Vagina (tissue), 2 donors: Measurements from ENCODE around the gene ARSB. TPM values are rescaled to one million over a fixed set of nuclear protein-coding genes. Genes with fewer than 3 reads are reported as not detected.

Experiments used
- DNase-seq, 2 donors: peaks; one replicate each; pipeline ENCODE4 v3.0.0-alpha.2; 2017; ENCODE audit errors: extremely low spot score in 2 of 2
- H3K27ac ChIP-seq: fragments of 200-600 bp; sonication (generic); one replicate; pipeline ENCODE4 v1.5.1; 2019
- H3K27me3 ChIP-seq: fragments of 200-600 bp; sonication (generic); one replicate; pipeline ENCODE4 v1.5.1; 2019
- H3K36me3 ChIP-seq, 2 donors: fragments of 200-600 bp; sonication (generic); one replicate each; pipeline ENCODE4 v1.5.1; 2017 to 2019
- H3K4me1 ChIP-seq: fragments of 200-600 bp; sonication (generic); one replicate; pipeline ENCODE4 v1.5.1; 2019
- H3K4me3 ChIP-seq, 2 donors: fragments of 200-600 bp; sonication (generic); 1 replicate in 1 of 2; 2 replicates in 1 of 2; pipeline ENCODE4 v1.5.1; 2016 to 2019
- H3K9me3 ChIP-seq: fragments of 200-600 bp; sonication (generic); one replicate; pipeline ENCODE4 v1.5.1; 2019
- POLR2A ChIP-seq, 2 donors: fragments of 450-650 bp; IDR thresholded peaks; one replicate each; pipeline ENCODE4 v1.6.1; 2017; ENCODE audit warnings: antibody characterized with exemption in 2 of 2, mild to moderate bottlenecking in 2 of 2, moderate library complexity in 2 of 2
- POLR2AphosphoS5 ChIP-seq, 2 donors: sonication (generic); formaldehyde crosslinking; IDR thresholded peaks; one replicate each; pipeline ENCODE4 v1.9.0; 2017; ENCODE audit warnings: antibody characterized with exemption in 2 of 2, mild to moderate bottlenecking in 2 of 2, low read depth in 1 of 2; ENCODE audit not compliant: insufficient read depth in 1 of 2
- intact Hi-C: fragments of 100-400 bp; cut with DNase I; formaldehyde crosslinking; loops from one replicate; pipeline ENCODE4 v1.15.1; 2023
- total RNA-seq: library from RNA; depleted of rRNA; stranded (reverse); fragments of >200 nt; gene quantifications from one replicate; pipeline ENCODE4 v1.2.3, GENCODE V29; 2016
- TF ChIP-seq, protein P1 (sequence below), 3 experiments: fragments of 450-650 bp in 2 of 3; fragments of 200-600 bp in 1 of 3; sonication (generic) in 1 of 3; IDR thresholded peaks; one replicate each; pipeline ENCODE4 v1.5.1; 2017 to 2019; ENCODE audit warnings: antibody characterized with exemption in 3 of 3, mild to moderate bottlenecking in 2 of 3, moderate library complexity in 2 of 3

The ARSB gene
- total RNA-seq, 1 donor from 2014 or later: 12.3 TPM

GRCh38 chr5:78958672-78959445, 26.3 kb downstream of the ARSB start:
- Histone ChIP-seq H3K9me3 (no peaks in the 10 kb centered on the region), H3K4me3 (no peak overlapping the region), H3K36me3 (no peaks in the 10 kb centered on the region), H3K27me3 (no peaks in the 10 kb centered on the region), H3K27ac (no peak overlapping the region), H3K4me1 (no peaks in the 10 kb centered on the region)
- intact Hi-C loops: no loop called here
- TF ChIP-seq POLR2A (IDR thresholded peaks at IDR 0.05) (no peak), POLR2AphosphoS5 (IDR thresholded peaks at IDR 0.05; ENCODE audit: insufficient read depth in 1 of 2, low read depth in 1 of 2) (no peak)
- TF ChIP-seq, protein P1, sequence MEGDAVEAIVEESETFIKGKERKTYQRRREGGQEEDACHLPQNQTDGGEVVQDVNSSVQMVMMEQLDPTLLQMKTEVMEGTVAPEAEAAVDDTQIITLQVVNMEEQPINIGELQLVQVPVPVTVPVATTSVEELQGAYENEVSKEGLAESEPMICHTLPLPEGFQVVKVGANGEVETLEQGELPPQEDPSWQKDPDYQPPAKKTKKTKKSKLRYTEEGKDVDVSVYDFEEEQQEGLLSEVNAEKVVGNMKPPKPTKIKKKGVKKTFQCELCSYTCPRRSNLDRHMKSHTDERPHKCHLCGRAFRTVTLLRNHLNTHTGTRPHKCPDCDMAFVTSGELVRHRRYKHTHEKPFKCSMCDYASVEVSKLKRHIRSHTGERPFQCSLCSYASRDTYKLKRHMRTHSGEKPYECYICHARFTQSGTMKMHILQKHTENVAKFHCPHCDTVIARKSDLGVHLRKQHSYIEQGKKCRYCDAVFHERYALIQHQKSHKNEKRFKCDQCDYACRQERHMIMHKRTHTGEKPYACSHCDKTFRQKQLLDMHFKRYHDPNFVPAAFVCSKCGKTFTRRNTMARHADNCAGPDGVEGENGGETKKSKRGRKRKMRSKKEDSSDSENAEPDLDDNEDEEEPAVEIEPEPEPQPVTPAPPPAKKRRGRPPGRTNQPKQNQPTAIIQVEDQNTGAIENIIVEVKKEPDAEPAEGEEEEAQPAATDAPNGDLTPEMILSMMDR (IDR thresholded peaks at IDR 0.05): no peak
- no peak for DNase-seq

DNA sequence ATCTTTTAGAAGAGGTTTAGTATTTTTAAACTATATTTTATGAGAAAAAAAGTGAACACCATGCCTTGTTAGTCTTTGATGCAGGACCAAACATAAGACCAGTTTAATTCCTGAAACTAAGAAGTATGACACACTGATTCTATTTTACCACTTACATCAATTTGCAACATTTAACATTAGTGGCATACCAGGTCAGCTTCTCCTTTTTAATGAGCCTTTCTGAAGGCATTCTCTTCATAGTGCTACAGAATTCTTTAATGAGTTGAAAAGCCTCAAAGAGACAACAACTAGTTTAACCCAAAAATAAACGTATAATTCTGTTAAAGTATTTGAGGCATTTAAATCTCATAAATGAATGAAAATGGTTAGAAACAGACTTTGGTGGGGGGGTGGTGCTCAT, 28.2 kb downstream of the ARSB start:
- H3K4me1 ChIP-seq: no peaks in the 10 kb centered on the region
- TF ChIP-seq POLR2A (IDR thresholded peaks at IDR 0.05): no peak
- TF ChIP-seq, protein P1 (IDR thresholded peaks at IDR 0.05): no peak
- no peak for TF ChIP-seq POLR2AphosphoS5 (IDR thresholded peaks at IDR 0.05; ENCODE audit: insufficient read depth in 1 of 2, low read depth in 1 of 2)
- intact Hi-C loops: no loop called here
- no peaks in the 10 kb centered on the region for H3K27me3 ChIP-seq
- H3K36me3 ChIP-seq: no peaks in the 10 kb centered on the region
- no peak overlapping the region for H3K4me3 ChIP-seq
- no peak overlapping the region for H3K27ac ChIP-seq
- H3K9me3 ChIP-seq: no peaks in the 10 kb centered on the region
- no peak for DNase-seq

- Histone ChIP-seq H3K27me3 (no peaks in the 10 kb centered on the region), H3K36me3 (no peaks in the 10 kb centered on the region), H3K4me1 (no peaks in the 10 kb centered on the region), H3K27ac (no peak overlapping the region), H3K9me3 (no peaks in the 10 kb centered on the region), H3K4me3 (no peak overlapping the region)
- intact Hi-C loops: no loop called here
- no peak for DNase-seq
- TF ChIP-seq, protein P1 (IDR thresholded peaks at IDR 0.05): no peak
- TF ChIP-seq POLR2AphosphoS5 (IDR thresholded peaks at IDR 0.05; ENCODE audit: insufficient read depth in 1 of 2, low read depth in 1 of 2): no peak
- no peak for TF ChIP-seq POLR2A (IDR thresholded peaks at IDR 0.05)
Observed at GRCh38 chr5:78953092-78953800, 31.9 kb downstream of the ARSB start.

DNA sequence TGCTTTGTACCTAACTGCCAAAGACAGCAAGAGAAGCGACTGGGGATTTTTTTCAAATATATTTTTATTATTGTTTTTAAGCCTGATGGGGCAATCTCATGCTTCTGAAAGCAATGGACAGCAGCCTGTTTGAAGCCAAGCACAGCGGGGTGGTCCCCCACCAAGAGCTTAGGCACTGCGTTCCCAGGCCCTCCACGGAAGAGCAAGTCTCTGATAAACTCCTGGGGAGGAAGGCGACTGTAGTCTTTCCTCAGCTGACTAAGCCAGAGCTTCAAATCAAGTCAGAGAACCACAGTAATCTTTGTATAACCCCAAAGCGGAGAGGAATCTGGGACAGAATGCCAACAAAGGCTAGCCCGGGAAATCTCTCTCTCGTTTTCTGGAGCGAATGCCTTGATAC, 54.4 kb downstream of the ARSB start:
- no peaks in the 10 kb centered on the region for H3K27me3 ChIP-seq
- H3K27ac ChIP-seq: no peak overlapping the region
- no peaks in the 10 kb centered on the region for H3K9me3 ChIP-seq
- intact Hi-C loops: no loop called here
- DNase-seq: no peak
- no peak overlapping the region for H3K4me3 ChIP-seq
- no peaks in the 10 kb centered on the region for H3K36me3 ChIP-seq
- TF ChIP-seq POLR2AphosphoS5 (IDR thresholded peaks at IDR 0.05; ENCODE audit: insufficient read depth in 1 of 2, low read depth in 1 of 2): no peak
- TF ChIP-seq, protein P1 (IDR thresholded peaks at IDR 0.05): no peak
- TF ChIP-seq POLR2A (IDR thresholded peaks at IDR 0.05): no peak
- H3K4me1 ChIP-seq: no peaks in the 10 kb centered on the region

DNA sequence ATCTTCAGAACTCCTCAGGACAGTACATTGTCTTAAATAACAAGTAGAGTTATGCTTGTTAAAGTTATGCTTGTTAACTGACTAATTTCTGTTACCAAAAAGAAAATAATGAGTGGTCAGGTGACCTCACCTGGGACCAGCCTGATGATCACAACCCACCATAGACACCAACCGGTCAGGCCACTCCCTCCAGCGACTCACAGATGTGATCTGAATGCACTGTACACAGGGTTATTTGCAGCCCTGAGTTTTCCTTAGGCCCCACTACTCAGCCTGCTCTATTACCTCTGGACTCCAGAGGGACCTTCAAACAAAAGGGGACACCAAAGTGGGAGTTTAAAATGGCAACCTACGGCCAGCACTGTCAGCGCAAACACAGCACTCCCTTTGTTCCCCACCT, 55.3 kb downstream of the ARSB start:
- DNase-seq: no peak
- no peak overlapping the region for H3K27ac ChIP-seq

More for the DNA sequence above, 55.3 kb downstream of the ARSB start:
- Histone ChIP-seq H3K9me3 (no peaks in the 10 kb centered on the region), H3K27me3 (no peaks in the 10 kb centered on the region), H3K36me3 (no peaks in the 10 kb centered on the region), H3K4me1 (no peaks in the 10 kb centered on the region), H3K4me3 (no peak overlapping the region)
- intact Hi-C loops: no loop called here
- TF ChIP-seq POLR2A (IDR thresholded peaks at IDR 0.05) (no peak), POLR2AphosphoS5 (IDR thresholded peaks at IDR 0.05; ENCODE audit: insufficient read depth in 1 of 2, low read depth in 1 of 2) (no peak)
- TF ChIP-seq, protein P1 (IDR thresholded peaks at IDR 0.05): no peak
